ENCODE results near the gene LSR.
A peak's percentile ranks its signal among the peaks of the same experiment; 100 is the strongest.

The LSR gene, protein sequence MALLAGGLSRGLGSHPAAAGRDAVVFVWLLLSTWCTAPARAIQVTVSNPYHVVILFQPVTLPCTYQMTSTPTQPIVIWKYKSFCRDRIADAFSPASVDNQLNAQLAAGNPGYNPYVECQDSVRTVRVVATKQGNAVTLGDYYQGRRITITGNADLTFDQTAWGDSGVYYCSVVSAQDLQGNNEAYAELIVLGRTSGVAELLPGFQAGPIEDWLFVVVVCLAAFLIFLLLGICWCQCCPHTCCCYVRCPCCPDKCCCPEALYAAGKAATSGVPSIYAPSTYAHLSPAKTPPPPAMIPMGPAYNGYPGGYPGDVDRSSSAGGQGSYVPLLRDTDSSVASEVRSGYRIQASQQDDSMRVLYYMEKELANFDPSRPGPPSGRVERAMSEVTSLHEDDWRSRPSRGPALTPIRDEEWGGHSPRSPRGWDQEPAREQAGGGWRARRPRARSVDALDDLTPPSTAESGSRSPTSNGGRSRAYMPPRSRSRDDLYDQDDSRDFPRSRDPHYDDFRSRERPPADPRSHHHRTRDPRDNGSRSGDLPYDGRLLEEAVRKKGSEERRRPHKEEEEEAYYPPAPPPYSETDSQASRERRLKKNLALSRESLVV

DNA sequence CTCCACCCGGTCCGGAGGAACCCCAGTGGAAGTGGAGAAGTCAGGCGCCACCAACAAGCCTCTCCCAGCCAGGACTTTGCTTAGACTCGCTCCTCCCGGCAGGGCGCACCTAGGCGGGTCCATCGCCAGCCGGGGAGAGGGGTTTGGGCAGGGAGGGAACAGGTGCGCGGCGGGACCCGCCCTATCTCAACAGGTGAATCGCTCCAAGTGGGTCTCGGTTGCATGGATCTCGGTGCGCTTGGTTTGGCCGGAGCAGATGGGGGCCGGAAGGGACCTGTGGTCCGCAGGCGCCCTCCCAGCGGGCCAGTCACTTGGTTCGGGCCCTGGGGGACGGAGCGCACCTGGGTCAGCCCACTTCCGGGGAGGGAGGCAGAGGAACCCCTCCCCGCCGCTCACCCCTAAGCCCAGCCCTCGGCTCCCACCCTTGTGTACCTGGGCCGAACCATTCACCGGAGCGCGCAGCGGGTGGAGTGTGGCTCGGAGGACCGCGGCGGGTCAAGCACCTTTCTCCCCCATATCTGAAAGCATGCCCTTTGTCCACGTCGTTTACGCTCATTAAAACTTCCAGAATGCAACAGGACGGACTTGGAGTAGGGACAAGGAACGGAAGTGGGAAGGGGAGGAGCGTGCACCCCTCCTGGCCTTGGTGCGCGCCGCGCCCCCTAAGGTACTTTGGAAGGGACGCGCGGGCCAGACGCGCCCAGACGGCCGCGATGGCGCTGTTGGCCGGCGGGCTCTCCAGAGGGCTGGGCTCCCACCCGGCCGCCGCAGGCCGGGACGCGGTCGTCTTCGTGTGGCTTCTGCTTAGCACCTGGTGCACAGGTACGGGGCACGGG is at the start of gene LSR:
Gene LSR, plus strand, starts transcription at position 693 of the 836 bp plus-strand sequence. Its CDS starts 21 bp downstream, at position 714.
- H3K4me3 Mint-ChIP-seq, result peak within 1 kb of the TSS; percentile 77
- H3K9me3 Mint-ChIP-seq, result peaks cover 15% of the 10 kb centered on the region

DNA sequence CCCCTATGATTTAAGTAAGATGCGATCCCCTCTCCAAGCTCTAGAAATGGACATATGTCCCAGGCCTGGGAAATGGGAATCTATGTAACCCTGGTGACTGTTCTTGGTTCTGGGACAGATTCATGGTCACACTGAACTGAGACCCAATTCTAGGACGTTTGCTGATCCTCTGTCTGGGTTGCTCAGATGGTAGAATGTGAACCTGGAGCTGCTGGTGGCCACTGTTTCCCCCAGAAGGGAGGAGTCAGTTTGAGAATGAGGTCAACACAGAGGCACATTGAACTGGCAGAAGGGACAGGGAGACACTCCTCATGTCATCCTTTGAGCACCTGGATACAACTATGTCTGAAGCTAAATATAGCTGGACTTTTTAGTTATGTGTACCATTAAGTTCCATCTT is 49.3 kb upstream of the LSR start:
- H3K27ac Mint-ChIP-seq, result no peak overlapping the region

More for the DNA sequence above, at the start of gene LSR:
- H3K27ac Mint-ChIP-seq, result no peak within 1 kb of the TSS
- H3K27me3 Mint-ChIP-seq (ENCODE audit: low read depth), result peaks cover 55% of the 10 kb centered on the region
- H3K36me3 Mint-ChIP-seq (ENCODE audit: low read depth), result no peaks in the 10 kb centered on the region
- H3K4me1 Mint-ChIP-seq (ENCODE audit: low read depth), result peaks cover 8% of the 10 kb centered on the region

DNA sequence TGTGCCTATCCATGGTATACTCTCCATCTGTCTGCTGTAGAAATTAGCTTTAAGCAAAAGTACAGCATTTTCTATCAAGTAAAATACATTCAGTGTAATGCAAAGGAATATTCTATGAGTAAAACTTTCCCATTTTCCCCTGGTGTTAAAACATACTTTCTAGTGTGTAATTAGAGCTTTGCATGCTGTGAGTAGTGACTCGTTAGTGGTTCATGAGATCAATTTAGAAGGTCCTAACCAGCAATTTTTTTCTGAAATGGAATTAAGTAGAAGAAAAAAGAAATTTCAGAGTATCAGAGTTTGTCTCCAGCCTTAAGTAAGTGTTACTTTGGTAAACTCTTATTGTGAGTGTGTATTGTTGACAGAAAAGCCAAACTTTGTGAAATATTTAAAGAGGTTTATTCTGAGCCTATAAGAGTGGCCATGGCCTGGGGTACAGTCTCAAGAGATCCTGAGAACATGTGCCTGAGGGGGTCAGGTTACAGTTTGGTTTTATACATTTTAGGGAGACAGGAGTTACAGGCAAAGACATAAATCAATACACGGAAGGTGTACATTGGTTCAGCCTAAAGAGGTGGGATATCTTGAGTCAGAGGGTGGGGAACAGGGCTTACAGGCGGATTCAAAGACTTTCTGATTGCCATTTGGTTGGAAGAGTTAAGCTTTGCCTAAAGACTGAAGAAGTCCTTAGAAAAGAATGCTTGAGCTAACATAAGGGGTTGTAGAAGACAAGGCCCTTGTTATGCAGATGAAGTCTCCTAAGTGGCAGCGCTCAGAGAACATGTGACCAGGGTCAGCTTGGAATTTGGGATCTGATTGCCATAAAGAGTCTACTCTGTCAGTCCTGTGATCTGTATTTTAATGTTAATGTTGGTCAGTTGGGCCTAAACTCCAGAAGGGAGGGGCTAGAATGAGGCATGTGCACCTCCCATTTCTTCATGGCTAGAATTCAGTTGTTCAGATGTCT is 45.8 kb upstream of the LSR start:
- Mint-ChIP-seq H3K27me3 (ENCODE audit: low read depth) (no peaks in the 10 kb centered on the region), H3K27ac (peak overlapping the region; percentile 52), H3K9me3 (peaks cover 4% of the 10 kb centered on the region), H3K4me3 (no peak overlapping the region), H3K4me1 (ENCODE audit: low read depth) (peaks cover 57% of the 10 kb centered on the region), H3K36me3 (ENCODE audit: low read depth) (no peaks in the 10 kb centered on the region)

More for the DNA sequence above, 49.3 kb upstream of the LSR start:
- peaks cover 1% of the 10 kb centered on the region for H3K36me3 Mint-ChIP-seq (ENCODE audit: low read depth)
- peaks cover 11% of the 10 kb centered on the region for H3K27me3 Mint-ChIP-seq (ENCODE audit: low read depth)
- no peak overlapping the region for H3K4me3 Mint-ChIP-seq
- no peaks in the 10 kb centered on the region for H3K9me3 Mint-ChIP-seq
- peaks cover 30% of the 10 kb centered on the region for H3K4me1 Mint-ChIP-seq (ENCODE audit: low read depth)

DNA sequence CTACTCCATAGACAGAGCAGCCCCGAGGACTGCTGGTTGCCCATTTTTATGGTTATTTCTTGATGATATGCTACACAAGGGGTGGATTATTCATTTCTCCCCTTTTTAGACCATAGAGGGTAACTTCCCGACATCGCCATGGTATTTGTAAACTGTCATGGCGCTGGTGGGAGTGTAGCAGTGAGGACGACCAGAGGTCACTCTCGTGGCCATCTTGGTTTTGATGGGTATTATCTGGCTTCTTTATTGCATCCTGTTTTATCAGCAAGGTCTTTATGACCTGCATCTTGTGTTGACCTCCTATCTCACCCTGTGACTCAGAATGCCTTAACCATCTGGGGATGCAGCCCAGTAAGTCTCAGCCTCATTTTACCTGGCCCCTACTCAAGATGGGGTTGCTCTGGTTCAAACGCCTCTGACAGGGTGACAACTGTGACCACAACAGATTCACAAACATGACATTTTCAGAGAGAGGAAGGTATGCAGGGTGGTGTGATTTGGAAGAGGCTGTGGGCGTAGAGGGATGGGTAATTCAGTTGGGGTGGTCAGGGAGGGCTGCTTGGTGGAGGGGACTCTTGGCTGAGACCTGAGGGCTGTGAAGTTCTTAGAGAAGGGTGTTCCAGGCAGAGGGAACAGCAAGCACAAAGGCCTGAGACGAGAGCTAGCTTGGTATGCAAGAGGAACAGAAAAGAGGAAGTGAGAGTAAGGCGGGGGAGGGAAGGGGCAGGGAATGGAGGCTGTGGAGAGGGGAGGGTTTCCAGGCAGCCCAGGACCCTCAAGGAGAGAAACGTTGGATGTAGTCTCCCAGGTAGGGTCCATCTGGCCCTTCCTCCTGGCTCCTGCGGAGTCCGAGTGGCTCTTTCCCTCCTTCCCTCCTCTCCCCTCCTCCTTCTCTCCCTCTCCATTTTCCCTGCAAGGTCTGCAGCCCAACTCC is 43.7 kb upstream of the LSR start:
- Mint-ChIP-seq H3K9me3 (peaks cover 7% of the 10 kb centered on the region), H3K4me3 (peak overlapping the region; percentile 67), H3K27me3 (ENCODE audit: low read depth) (no peaks in the 10 kb centered on the region), H3K4me1 (ENCODE audit: low read depth) (peaks cover 64% of the 10 kb centered on the region), H3K36me3 (ENCODE audit: low read depth) (peaks cover 3% of the 10 kb centered on the region), H3K27ac (peak overlapping the region; percentile 88)

DNA sequence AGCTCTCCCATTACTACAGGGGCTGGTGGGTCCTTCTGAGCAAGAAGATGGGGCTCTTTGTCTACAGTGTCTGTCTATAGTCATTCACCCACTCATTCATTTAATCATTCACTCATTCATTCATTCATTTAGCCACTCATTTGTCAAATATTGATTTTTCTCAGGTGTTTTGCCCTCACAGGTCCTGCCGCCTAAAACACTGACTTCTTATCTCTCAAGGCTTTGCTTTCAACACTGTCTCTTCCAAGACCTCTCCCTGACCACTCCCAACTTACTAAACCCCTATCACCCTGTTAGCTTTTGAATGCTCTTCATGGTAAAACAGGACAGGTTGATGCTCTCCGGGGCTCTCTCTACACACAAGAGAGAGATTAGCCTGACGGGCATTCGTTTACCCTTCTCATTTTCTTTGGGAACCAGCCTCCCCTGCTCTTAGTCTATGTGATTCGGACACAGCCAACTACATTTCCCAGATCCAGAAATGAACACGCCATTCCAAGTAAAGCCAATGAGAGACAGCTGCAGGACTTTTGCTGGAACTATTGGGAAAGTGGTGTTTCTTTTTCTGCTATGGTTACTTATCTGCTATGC is 43.0 kb upstream of the LSR start:
- no peaks in the 10 kb centered on the region for H3K27me3 Mint-ChIP-seq (ENCODE audit: low read depth)
- peaks cover 3% of the 10 kb centered on the region for H3K36me3 Mint-ChIP-seq (ENCODE audit: low read depth)
- H3K9me3 Mint-ChIP-seq, result peaks cover 7% of the 10 kb centered on the region
- H3K4me3 Mint-ChIP-seq, result peak overlapping the region; percentile 67
- peaks cover 68% of the 10 kb centered on the region for H3K4me1 Mint-ChIP-seq (ENCODE audit: low read depth)
- H3K27ac Mint-ChIP-seq, result peak overlapping the region; percentile 88

DNA sequence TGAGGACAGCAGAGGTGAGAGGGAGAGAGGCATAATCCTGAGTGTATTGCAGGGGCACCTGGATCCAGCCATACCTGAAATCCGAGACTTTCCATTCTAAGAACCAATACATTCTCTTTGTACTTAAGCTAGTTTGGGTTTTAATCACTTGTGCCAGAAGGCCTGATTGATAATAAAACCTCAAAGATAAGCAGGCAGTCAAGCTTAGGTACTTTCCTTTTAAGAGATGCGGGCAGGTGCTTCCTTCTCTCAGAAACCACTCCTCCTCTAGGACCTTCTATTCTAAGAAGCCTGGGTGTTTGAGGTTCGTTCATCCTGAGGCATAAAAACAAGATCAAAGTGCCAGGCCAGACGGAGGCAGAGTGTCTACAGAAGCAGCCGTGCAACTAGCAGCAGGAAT is 42.4 kb upstream of the LSR start:
- peaks cover 3% of the 10 kb centered on the region for H3K36me3 Mint-ChIP-seq (ENCODE audit: low read depth)
- H3K4me1 Mint-ChIP-seq (ENCODE audit: low read depth), result peaks cover 67% of the 10 kb centered on the region
- H3K27ac Mint-ChIP-seq, result peak overlapping the region; percentile 88
- peak overlapping the region; percentile 67 for H3K4me3 Mint-ChIP-seq
- H3K9me3 Mint-ChIP-seq, result peaks cover 7% of the 10 kb centered on the region
- no peaks in the 10 kb centered on the region for H3K27me3 Mint-ChIP-seq (ENCODE audit: low read depth)

DNA sequence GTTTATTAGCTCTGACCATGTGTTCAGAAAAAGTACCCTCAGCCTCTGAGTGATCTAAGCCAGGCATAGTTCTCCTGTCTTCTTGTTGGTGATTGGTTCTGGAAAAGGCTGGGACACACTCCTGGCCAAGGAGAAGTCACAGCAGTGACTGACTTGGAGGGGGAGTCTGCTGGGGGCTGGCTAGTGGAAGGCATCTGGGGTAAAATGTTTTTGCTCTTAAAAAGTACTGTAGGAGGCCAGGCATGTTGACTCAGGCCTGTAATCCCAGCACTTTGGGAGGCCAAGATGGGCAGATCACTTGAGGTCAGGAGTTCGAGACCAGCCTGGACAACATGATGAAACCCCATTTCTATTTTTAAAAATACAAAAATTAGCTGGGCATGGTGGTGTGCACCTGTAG is 41.9 kb upstream of the LSR start:
- Mint-ChIP-seq H3K27me3 (ENCODE audit: low read depth) (no peaks in the 10 kb centered on the region), H3K9me3 (peaks cover 7% of the 10 kb centered on the region), H3K36me3 (ENCODE audit: low read depth) (peaks cover 3% of the 10 kb centered on the region), H3K4me3 (peak overlapping the region; percentile 67), H3K27ac (peak overlapping the region; percentile 88), H3K4me1 (ENCODE audit: low read depth) (peaks cover 70% of the 10 kb centered on the region)

DNA sequence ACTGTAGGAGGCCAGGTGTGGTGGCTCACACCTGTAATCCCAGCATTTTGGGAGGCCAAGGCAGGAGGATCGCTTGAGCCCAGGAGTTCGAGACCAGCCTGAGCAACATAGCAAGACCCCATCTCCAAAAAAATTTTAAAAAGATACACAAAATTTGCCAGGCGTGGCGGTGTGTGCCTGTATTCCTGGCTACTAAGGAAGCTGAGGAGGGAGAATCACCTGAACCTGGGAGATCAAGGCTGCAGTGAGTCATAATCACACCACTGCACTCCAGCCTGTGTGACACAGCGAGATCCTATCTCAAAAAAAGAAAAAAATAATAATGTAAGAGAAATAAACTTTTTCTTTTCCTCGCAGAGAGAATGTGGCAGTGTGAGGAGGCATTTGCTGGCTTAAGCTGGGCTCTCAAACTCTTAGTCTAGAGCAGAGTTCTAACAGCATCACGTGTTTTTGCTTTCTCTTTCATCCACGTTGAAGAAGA is 41.4 kb upstream of the LSR start:
- Mint-ChIP-seq H3K27me3 (ENCODE audit: low read depth) (no peaks in the 10 kb centered on the region), H3K36me3 (ENCODE audit: low read depth) (peaks cover 5% of the 10 kb centered on the region), H3K4me3 (peak overlapping the region; percentile 8), H3K9me3 (peaks cover 7% of the 10 kb centered on the region), H3K27ac (peak overlapping the region; percentile 88), H3K4me1 (ENCODE audit: low read depth) (peaks cover 76% of the 10 kb centered on the region)

DNA sequence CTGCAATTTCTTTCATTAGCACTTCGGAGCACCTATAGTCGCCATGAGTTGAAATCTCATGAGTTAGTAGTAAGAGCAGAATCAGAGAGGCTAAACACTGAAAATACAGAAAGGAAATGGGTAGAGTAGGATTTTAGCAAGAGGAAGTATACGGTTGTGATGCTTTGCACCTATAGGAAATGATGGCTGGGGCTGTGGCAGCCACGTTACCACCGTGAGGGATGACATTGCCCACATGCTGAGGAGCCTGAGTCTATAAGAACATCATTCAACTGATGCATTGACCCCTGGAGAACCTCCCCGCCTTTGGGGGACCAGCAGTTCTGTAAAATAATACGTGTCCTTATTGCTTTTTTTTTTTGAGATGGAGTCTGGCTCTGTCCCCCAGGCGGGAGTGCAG is 40.7 kb upstream of the LSR start:
- H3K27ac Mint-ChIP-seq, result peak overlapping the region; percentile 88
- no peak overlapping the region for H3K4me3 Mint-ChIP-seq
- peaks cover 5% of the 10 kb centered on the region for H3K36me3 Mint-ChIP-seq (ENCODE audit: low read depth)
- H3K9me3 Mint-ChIP-seq, result peaks cover 7% of the 10 kb centered on the region
- H3K4me1 Mint-ChIP-seq (ENCODE audit: low read depth), result peaks cover 76% of the 10 kb centered on the region
- H3K27me3 Mint-ChIP-seq (ENCODE audit: low read depth), result no peaks in the 10 kb centered on the region

DNA sequence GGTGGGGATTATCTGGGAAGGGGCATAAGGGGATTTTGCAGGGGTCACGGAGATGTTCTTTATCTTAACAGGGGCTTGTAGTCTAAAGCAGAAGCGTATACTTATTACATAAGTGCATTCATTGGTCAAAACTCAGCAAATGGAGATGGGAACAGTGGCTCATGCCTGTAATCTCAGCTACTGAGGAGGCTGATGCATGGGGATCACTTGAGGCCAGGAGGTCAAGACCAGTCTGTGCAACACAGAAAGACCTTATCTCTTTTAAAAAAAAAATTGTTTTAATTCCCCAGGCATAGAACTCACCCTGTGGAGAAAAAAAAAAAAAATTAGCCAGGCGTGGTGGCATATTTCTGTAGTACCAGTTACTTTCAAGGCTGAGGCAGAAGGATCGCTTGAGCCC is 39.2 kb upstream of the LSR start:
- peaks cover 7% of the 10 kb centered on the region for H3K9me3 Mint-ChIP-seq
- H3K27me3 Mint-ChIP-seq (ENCODE audit: low read depth), result no peaks in the 10 kb centered on the region
- H3K36me3 Mint-ChIP-seq (ENCODE audit: low read depth), result peaks cover 5% of the 10 kb centered on the region
- peak overlapping the region; percentile 66 for H3K27ac Mint-ChIP-seq
- H3K4me1 Mint-ChIP-seq (ENCODE audit: low read depth), result peaks cover 72% of the 10 kb centered on the region
- H3K4me3 Mint-ChIP-seq, result no peak overlapping the region

DNA sequence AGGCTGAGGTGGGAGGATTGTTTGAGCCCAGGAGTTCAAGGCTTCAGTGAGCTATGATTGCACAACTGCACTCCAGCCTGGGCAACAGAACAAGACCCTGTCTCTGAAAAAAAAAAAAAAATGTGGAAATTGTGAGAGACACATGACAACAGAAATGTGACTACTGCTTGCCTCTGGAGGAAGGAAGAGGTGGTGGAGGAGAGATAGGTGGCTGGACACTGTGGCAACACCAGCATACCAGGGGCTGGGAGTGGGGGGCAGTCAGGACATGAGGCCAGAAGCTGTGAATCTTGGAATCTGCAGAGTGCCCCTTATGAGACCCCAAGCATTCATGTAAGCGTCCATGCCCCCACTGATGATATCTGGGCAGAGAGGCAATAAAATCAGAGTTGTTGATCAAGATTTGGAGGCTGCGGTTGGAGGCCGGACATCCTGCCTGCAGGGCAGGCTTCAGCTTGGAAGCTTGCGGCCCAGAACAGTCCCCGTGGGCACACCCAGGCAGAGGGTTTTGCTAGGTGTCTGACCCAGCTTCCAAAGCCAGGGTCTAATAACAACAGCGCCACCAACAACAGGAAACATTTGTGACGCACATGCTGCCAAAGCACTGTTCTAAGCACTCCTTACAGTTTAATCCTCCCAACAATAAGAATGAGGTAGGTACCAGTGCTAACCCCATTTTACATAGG is 37.1 kb upstream of the LSR start:
- Mint-ChIP-seq H3K4me1 (ENCODE audit: low read depth) (peaks cover 66% of the 10 kb centered on the region), H3K27ac (peak overlapping the region; percentile 98), H3K4me3 (peak overlapping the region; percentile 67), H3K36me3 (ENCODE audit: low read depth) (peaks cover 5% of the 10 kb centered on the region), H3K9me3 (peaks cover 7% of the 10 kb centered on the region), H3K27me3 (ENCODE audit: low read depth) (no peaks in the 10 kb centered on the region)

DNA sequence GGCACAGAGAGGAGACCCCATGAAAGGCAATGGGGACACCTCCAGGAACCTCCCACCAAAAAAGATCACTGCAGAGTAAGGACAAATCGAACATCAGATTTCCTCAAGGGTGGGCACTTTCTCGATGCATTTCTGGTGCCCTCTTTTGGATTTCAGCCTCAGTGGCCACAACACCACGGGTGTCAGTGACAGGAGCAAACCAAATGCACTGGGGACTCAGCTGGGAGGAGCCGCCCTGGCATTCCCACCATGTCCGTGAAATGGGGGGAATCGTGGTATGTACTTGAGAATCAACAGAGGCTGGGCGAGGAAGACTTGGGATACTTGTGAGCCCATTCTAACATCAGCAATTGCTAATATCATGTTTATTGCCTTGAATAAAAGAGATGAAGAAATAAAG is 36.6 kb upstream of the LSR start:
- peaks cover 7% of the 10 kb centered on the region for H3K36me3 Mint-ChIP-seq (ENCODE audit: low read depth)
- peak overlapping the region; percentile 98 for H3K27ac Mint-ChIP-seq
- H3K9me3 Mint-ChIP-seq, result peaks cover 7% of the 10 kb centered on the region
- H3K4me1 Mint-ChIP-seq (ENCODE audit: low read depth), result peaks cover 66% of the 10 kb centered on the region
- peak overlapping the region; percentile 67 for H3K4me3 Mint-ChIP-seq
- no peaks in the 10 kb centered on the region for H3K27me3 Mint-ChIP-seq (ENCODE audit: low read depth)

All from T-helper 1 cell treated with Interleukin-12 subunit alpha and Interleukin-12 subunit beta and Interleukin-4 antibody, amounts not matched to agents 30 μg/mL and 1 μg/mL, for 36 hours (primary cell).